Measurements from ENCODE around the gene ARID1B. TPM values are rescaled to one million over a fixed set of nuclear protein-coding genes. Genes with fewer than 3 reads are reported as not detected.

The ARID1B gene
- total RNA-seq, 1 experiment from 2014 or later: 35.6 TPM

GRCh38 chr6:157213907-157214565 lies 436.9 kb downstream of the ARID1B start:
- ATAC-seq: no peak
- RAD21 ChIA-PET (ENCODE audit: low non-redundant PET in 1 of 2, low total read pairs in 2 of 2, uncharacterized antibody in 2 of 2, unreplicated experiment in 2 of 2): no interaction called here

More at GRCh38 chr6:157213907-157214565, 436.9 kb downstream of the ARID1B start:
- no peaks in the 10 kb centered on the region for H3K9me2 ChIP-seq (ENCODE audit: insufficient read depth)
- H3K79me2 ChIP-seq (ENCODE audit: insufficient read depth, low read length): no peaks in the 10 kb centered on the region
- H3K27me3 ChIP-seq (ENCODE audit: insufficient read depth, low read length): no peaks in the 10 kb centered on the region
- BruUV-seq (replicated peaks): no TSS peak
- H3K27ac ChIP-seq (ENCODE audit: low read depth, low read length): no peak overlapping the region
- no peak overlapping the region for H2AFZ ChIP-seq (ENCODE audit: low read depth, low read length, poor library complexity, severe bottlenecking)
- ChIA-PET POLR2A (no interaction called here), CTCF (no interaction called here)
- no peak overlapping the region for H3K4me3 ChIP-seq (replicated peaks in 1 of 2; ENCODE audit: low read depth in 1 of 2, low read length in 2 of 2)
- DNase-seq (ENCODE audit: low read depth, low spot score): no peak
- intact Hi-C loops (cut with micrococcal nuclease): no loop called here
- no peak overlapping the region for H3K9ac ChIP-seq (ENCODE audit: low read length)
- H4K20me1 ChIP-seq (ENCODE audit: insufficient read depth): no peaks in the 10 kb centered on the region
- TF ChIP-seq CEBPB (IDR thresholded peaks at IDR 0.05; ENCODE audit: low read depth) (no peak), POLR2A (IDR thresholded peaks at IDR 0.05; ENCODE audit: borderline replicate concordance, extremely low read depth, insufficient read depth, insufficient read length) (no peak), ZFX (IDR thresholded peaks at IDR 0.05) (no peak), FOSL1 (IDR thresholded peaks at IDR 0.05; ENCODE audit: low read depth) (no peak), ZBTB33 (IDR thresholded peaks at IDR 0.05; ENCODE audit: extremely low read depth, insufficient replicate concordance, low read length) (no peak), POLR2AphosphoS5 (IDR thresholded peaks at IDR 0.05; ENCODE audit: low read depth, low read length) (no peak)
- TF ChIP-seq, protein P1, sequence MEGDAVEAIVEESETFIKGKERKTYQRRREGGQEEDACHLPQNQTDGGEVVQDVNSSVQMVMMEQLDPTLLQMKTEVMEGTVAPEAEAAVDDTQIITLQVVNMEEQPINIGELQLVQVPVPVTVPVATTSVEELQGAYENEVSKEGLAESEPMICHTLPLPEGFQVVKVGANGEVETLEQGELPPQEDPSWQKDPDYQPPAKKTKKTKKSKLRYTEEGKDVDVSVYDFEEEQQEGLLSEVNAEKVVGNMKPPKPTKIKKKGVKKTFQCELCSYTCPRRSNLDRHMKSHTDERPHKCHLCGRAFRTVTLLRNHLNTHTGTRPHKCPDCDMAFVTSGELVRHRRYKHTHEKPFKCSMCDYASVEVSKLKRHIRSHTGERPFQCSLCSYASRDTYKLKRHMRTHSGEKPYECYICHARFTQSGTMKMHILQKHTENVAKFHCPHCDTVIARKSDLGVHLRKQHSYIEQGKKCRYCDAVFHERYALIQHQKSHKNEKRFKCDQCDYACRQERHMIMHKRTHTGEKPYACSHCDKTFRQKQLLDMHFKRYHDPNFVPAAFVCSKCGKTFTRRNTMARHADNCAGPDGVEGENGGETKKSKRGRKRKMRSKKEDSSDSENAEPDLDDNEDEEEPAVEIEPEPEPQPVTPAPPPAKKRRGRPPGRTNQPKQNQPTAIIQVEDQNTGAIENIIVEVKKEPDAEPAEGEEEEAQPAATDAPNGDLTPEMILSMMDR (IDR thresholded peaks at IDR 0.05 in 2 of 3, conservative IDR thresholded peaks at IDR 0.05 in 1 of 3; ENCODE audit: borderline replicate concordance in 1 of 3, insufficient read depth in 1 of 3, low read depth in 2 of 3, low read length in 2 of 3): no peak
- TF ChIP-seq, protein P2, sequence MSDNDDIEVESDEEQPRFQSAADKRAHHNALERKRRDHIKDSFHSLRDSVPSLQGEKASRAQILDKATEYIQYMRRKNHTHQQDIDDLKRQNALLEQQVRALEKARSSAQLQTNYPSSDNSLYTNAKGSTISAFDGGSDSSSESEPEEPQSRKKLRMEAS (IDR thresholded peaks at IDR 0.05): no peak
- H3K4me2 ChIP-seq (ENCODE audit: low read length): no peak overlapping the region
- H3K9me3 ChIP-seq (ENCODE audit: control insufficient read depth in 1 of 2, insufficient read depth in 1 of 2, low read depth in 1 of 2, low read length in 2 of 2): no peaks in the 10 kb centered on the region
- no peaks in the 10 kb centered on the region for H3K36me3 ChIP-seq (ENCODE audit: control insufficient read depth in 1 of 2, insufficient read depth in 2 of 2, low read length in 2 of 2)
- H3K4me1 ChIP-seq (ENCODE audit: control insufficient read depth in 1 of 2, insufficient read depth in 2 of 2, low read length in 2 of 2): peaks cover 0 to 1% of the 10 kb centered on the region in 2 experiments; a peak in 1 of 4 replicates
